Measurements from ENCODE around the gene ARL5B. TPM values are rescaled to one million over a fixed set of nuclear protein-coding genes. Genes with fewer than 3 reads are reported as not detected.

The ARL5B gene
- total and polyA plus RNA-seq, 4 donors = 3.7 to 49.2 (median 8.2) TPM

DNA sequence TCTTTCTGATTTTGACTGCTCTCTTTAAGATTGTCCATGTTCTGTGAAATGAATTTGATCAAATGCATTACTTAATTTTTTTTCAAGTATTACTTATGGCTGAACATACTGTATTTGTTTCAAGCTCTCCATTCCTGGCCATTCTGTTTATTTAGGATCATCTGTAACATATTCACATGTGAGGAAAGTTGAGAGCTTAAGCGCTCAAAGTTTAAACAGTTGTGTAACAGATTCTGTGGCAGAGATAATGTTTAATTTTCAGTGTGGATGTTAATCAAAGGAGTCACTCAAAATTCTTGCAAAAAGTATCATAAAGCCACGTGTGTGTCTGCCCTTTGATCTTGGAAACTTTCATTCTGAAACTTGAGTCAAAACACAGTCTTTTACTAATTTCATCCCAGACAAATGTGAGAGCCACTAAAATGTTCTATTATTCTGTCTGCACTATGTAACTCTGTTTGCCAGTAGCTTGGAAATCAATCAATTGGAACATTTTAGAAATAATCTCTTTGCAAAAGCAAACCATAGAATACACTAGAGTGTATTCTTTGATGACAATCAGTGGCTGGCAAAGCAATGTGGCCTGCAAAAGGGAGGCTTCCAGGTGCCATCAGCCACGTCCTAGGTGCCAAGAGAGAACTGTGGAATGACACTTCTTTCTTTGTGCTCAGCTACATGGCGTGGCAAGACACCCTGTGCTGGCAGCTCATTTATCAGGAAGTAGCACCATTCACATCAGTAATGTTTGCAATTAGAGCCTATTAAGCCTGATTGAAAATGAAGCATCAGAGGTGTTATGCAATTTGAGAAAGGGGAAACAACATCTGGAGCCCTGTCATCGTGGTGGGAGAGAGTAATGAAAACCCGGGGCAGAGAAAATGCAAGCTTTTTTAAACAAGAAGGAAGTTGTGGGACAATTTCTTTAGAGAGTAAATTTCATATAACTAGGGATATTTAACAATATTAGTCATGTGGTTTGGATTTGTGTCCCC, 40.9 kb downstream of the ARL5B start:
- Histone ChIP-seq H3K9me3 (ENCODE audit: control insufficient read depth in 4 of 4, insufficient read depth in 3 of 4, low read length in 3 of 4) (no peaks in the 10 kb centered on the region), H3K27ac (ENCODE audit: low read depth in 1 of 2, low read length in 1 of 2) (no peak overlapping the region), H3K9ac (ENCODE audit: insufficient read depth in 1 of 2, low read length in 2 of 2) (no peak overlapping the region), H3K36me3 (ENCODE audit: control insufficient read depth in 4 of 4, insufficient read depth in 4 of 4, low read length in 4 of 4) (no peaks in the 10 kb centered on the region), H3K4me1 (ENCODE audit: control insufficient read depth in 5 of 5, insufficient read depth in 5 of 5, low read length in 5 of 5) (peaks cover 0 to 3% (median 0%) of the 10 kb centered on the region in 5 donors), H3K27me3 (ENCODE audit: control insufficient read depth in 3 of 3, insufficient read depth in 3 of 3, low read length in 2 of 3) (no peaks in the 10 kb centered on the region), H3K4me3 (no peak overlapping the region)
- ATAC-seq (ENCODE audit: insufficient read depth, low FRiP score) (no peak), DNase-seq (peak in 2 of 3 donors; percentile 16 to 35)
- WGBS, 2 donors = 41 to 49% methylated on average over 6 of the region's 6 CpGs
- TF ChIP-seq, protein P1, sequence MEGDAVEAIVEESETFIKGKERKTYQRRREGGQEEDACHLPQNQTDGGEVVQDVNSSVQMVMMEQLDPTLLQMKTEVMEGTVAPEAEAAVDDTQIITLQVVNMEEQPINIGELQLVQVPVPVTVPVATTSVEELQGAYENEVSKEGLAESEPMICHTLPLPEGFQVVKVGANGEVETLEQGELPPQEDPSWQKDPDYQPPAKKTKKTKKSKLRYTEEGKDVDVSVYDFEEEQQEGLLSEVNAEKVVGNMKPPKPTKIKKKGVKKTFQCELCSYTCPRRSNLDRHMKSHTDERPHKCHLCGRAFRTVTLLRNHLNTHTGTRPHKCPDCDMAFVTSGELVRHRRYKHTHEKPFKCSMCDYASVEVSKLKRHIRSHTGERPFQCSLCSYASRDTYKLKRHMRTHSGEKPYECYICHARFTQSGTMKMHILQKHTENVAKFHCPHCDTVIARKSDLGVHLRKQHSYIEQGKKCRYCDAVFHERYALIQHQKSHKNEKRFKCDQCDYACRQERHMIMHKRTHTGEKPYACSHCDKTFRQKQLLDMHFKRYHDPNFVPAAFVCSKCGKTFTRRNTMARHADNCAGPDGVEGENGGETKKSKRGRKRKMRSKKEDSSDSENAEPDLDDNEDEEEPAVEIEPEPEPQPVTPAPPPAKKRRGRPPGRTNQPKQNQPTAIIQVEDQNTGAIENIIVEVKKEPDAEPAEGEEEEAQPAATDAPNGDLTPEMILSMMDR (IDR thresholded peaks at IDR 0.05; ENCODE audit: control extremely low read depth, extremely low read depth) = no peak

DNA sequence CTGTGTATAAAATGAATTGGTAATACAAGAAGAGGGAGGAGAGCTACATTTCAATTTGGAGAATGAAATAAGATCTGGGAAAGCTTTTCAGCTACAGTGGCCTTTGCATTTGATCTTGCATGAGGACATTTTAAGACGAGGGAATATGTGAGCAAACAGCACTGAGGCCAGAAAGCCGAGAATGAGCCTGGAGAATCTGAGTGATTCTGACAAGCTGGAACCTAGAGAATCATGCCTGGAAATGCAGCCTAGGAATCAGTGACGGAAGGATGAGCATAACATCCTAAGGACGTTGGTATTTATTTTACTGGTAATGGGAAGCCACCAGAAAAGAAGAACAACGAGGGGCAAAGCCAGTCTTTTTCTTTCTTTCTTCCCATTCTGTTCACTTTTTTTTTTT, 44.3 kb downstream of the ARL5B start:
- TF ChIP-seq, protein P1 (IDR thresholded peaks at IDR 0.05; ENCODE audit: control extremely low read depth, extremely low read depth) = no peak
- H3K9me3 ChIP-seq (ENCODE audit: control insufficient read depth in 4 of 4, insufficient read depth in 3 of 4, low read length in 3 of 4) = no peaks in the 10 kb centered on the region
- WGBS, 2 donors = 84 to 88% methylated on average over 5 of the region's 5 CpGs
- no peaks in the 10 kb centered on the region for H3K36me3 ChIP-seq (ENCODE audit: control insufficient read depth in 4 of 4, insufficient read depth in 4 of 4, low read length in 4 of 4)
- ATAC-seq (ENCODE audit: insufficient read depth, low FRiP score) (no peak), DNase-seq (no peak)
- peaks cover 0 to 3% (median 0%) of the 10 kb centered on the region in 5 donors for H3K4me1 ChIP-seq (ENCODE audit: control insufficient read depth in 5 of 5, insufficient read depth in 5 of 5, low read length in 5 of 5)
- no peak overlapping the region for H3K27ac ChIP-seq (ENCODE audit: low read depth in 1 of 2, low read length in 1 of 2)
- H3K9ac ChIP-seq (ENCODE audit: insufficient read depth in 1 of 2, low read length in 2 of 2) = no peak overlapping the region
- H3K4me3 ChIP-seq = no peak overlapping the region
- no peaks in the 10 kb centered on the region for H3K27me3 ChIP-seq (ENCODE audit: control insufficient read depth in 3 of 3, insufficient read depth in 3 of 3, low read length in 2 of 3)

DNA sequence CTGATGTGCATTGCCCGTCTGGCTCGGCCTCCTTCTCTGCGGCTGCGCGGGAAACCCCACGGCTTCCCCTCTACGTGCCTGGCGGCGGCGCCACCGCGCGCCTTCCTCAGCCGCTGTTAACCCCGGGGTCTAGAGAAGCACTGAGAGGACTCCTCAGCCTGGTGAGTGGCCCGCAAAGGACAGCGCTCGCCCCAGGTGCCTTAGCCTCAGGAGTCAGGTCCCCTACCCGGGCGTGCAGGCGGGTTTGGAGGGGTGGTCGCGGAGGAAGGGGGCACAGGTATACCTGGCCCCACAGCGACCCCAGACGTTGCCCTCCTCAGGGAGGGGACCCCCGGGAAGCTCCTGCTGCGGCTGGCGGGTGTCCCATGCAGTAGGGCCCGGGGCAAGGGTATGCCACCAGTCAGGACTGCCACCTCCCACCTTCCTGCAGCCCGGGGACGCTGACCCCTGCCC, 51.0 kb downstream of the ARL5B start:
- Histone ChIP-seq H3K27me3 (ENCODE audit: control insufficient read depth in 3 of 3, insufficient read depth in 3 of 3, low read length in 2 of 3) (no peaks in the 10 kb centered on the region), H3K4me1 (ENCODE audit: control insufficient read depth in 5 of 5, insufficient read depth in 5 of 5, low read length in 5 of 5) (no peaks in the 10 kb centered on the region), H3K36me3 (ENCODE audit: control insufficient read depth in 4 of 4, insufficient read depth in 4 of 4, low read length in 4 of 4) (no peaks in the 10 kb centered on the region), H3K4me3 (no peak overlapping the region), H3K9ac (ENCODE audit: insufficient read depth in 1 of 2, low read length in 2 of 2) (no peak overlapping the region), H3K27ac (ENCODE audit: low read depth in 1 of 2, low read length in 1 of 2) (no peak overlapping the region), H3K9me3 (ENCODE audit: control insufficient read depth in 4 of 4, insufficient read depth in 3 of 4, low read length in 3 of 4) (peaks cover 0 to 2% (median 0%) of the 10 kb centered on the region in 4 donors)
- DNase-seq = no peak
- WGBS, 2 donors = 88 to 91% methylated on average over 31 of the region's 31 CpGs
- TF ChIP-seq, protein P1 (IDR thresholded peaks at IDR 0.05; ENCODE audit: control extremely low read depth, extremely low read depth) = no peak
- ATAC-seq (ENCODE audit: insufficient read depth, low FRiP score) = no peak

All from lung (tissue), 12 donors.